Activated T-helper 2 cell treated with anti-CD3 and anti-CD28 coated beads, Interferon-gamma antibody, Interleukin-2, Interleukin-4, amounts not matched to agents 10 μg/mL and 5 μg/mL and 100 μg/mL, durations not matched to agents 14 hours and 24 hours and 36 hours (primary cell): ENCODE results near the gene RHOBTB3. TPM values are rescaled to one million over a fixed set of nuclear protein-coding genes. Genes with fewer than 3 reads are reported as not detected.
A peak's percentile ranks its signal among the peaks of the same experiment; 100 is the strongest.
"Not testable (repeated sequence)": the region's sequence is repeated elsewhere in the genome, so short reads cannot be mapped to it uniquely, and the experiment has no call there.

Source experiments
- DNase-seq: peaks from one replicate; pipeline ENCODE4 v3.0.0; 2021; ENCODE audit warnings: low spot score
- H3K27ac Mint-ChIP-seq: one replicate; pipeline ENCODE4 v1.8.0; 2021; ENCODE audit warnings: mixed read lengths
- H3K27me3 Mint-ChIP-seq: one replicate; pipeline ENCODE4 v1.8.0; 2021; ENCODE audit warnings: low read depth, mixed read lengths
- H3K36me3 Mint-ChIP-seq: one replicate; pipeline ENCODE4 v1.8.0; 2021; ENCODE audit warnings: low read depth, mixed read lengths
- H3K4me1 Mint-ChIP-seq: one replicate; pipeline ENCODE4 v1.8.0; 2021; ENCODE audit warnings: low read depth, mixed read lengths
- H3K4me3 Mint-ChIP-seq: one replicate; pipeline ENCODE4 v1.8.0; 2021; ENCODE audit warnings: low read depth, mild to moderate bottlenecking, moderate library complexity, mixed read lengths
- H3K9me3 Mint-ChIP-seq: one replicate; pipeline ENCODE4 v1.8.0; 2021; ENCODE audit warnings: mixed read lengths
- intact Hi-C: fragments of 100-400 bp; cut with micrococcal nuclease; formaldehyde crosslinking; loops from one replicate; pipeline ENCODE4 v1.15.1; 2023
- total RNA-seq: library from RNA; stranded (reverse); gene quantifications from 2 replicates; pipeline ENCODE4 v1.2.3, GENCODE V29; 2022

The RHOBTB3 gene, protein sequence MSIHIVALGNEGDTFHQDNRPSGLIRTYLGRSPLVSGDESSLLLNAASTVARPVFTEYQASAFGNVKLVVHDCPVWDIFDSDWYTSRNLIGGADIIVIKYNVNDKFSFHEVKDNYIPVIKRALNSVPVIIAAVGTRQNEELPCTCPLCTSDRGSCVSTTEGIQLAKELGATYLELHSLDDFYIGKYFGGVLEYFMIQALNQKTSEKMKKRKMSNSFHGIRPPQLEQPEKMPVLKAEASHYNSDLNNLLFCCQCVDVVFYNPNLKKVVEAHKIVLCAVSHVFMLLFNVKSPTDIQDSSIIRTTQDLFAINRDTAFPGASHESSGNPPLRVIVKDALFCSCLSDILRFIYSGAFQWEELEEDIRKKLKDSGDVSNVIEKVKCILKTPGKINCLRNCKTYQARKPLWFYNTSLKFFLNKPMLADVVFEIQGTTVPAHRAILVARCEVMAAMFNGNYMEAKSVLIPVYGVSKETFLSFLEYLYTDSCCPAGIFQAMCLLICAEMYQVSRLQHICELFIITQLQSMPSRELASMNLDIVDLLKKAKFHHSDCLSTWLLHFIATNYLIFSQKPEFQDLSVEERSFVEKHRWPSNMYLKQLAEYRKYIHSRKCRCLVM
- 0.39 and 0.57 TPM in 2 replicates for total RNA-seq

DNA sequence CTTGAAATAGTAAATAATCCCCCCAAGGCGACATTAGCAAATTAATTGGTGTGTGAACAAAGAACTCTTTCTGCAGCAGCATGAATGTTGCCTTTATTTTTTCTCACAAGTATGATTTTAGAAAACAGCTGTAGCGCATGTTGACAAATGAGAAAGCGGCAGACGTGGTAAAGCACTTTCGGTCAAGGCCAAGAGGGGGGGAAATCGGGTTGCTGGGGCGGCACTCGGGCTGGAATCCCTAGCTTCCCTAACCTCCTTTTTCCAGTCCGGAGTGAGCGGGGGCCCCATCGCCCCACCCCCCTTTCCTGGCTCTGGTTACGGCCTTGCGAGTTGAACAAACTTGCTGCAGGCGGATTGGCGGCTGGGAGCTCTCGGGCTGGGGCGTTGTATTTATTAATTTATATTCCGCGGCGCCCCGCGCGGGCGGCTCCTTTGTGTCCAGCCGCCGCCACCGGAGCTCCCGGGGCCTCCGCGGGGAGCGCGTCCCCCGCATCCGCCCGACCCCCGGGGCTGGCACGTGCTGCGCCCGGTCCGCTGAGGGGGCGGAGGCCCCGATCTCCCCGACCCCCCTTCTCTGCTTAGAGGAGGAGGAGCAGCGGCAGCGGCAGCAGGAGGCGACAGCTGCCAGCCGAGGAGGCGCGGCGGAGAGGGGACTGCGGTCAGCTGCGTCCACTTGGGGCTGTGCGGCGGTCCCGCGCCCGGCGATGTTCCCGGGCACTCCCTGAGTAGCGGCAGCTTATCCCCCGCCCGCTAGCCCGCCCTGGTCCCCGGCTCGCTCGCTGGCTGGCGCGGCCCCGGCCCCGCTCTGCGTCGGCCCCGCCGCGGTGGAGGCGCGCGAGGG, at the start of gene RHOBTB3:
TSS of gene RHOBTB3 (plus strand) at position 607 of the 841 bp plus-strand sequence. CDS start 347 bp downstream, outside the sequence.
- Mint-ChIP-seq H3K36me3 (no peaks in the 10 kb centered on the region), H3K9me3 (no peaks in the 10 kb centered on the region), H3K4me3 (peak within 1 kb of the TSS; percentile 76), H3K27ac (no peak within 1 kb of the TSS), H3K27me3 (peaks cover 83% of the 10 kb centered on the region), H3K4me1 (peaks cover 27% of the 10 kb centered on the region)
- intact Hi-C loops = no loop called here
- DNase-seq = no peak

DNA sequence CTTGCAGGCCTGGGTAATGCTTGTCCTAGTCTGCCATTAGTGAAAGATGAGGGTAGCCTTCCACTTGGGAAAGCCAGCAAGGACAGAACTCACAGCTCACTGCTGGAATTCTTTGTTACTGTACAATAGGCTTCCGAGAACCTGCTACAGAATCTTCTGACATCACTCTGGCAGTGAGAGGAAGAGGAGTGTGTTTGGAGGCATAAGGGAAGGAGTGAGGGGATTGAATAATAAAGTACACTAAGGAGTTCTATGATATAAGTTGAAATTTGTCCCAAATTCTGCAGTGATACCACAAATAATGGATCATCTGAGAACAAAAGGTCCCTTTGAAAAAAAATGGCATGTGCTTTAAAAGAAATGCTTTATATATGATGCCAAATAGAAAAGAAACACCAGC, 48.2 kb upstream of the RHOBTB3 start, which contains the start of gene SPATA9:
TSS of gene SPATA9 (minus strand) at position 101 of the 400 bp plus-strand sequence. CDS start 137 bp downstream, outside the sequence.
- no peaks in the 10 kb centered on the region for H3K9me3 Mint-ChIP-seq
- intact Hi-C loops = no loop called here
- H3K27ac Mint-ChIP-seq = no peak within 1 kb of the TSS
- no peak within 1 kb of the TSS for H3K4me3 Mint-ChIP-seq
- H3K27me3 Mint-ChIP-seq = peaks cover 42% of the 10 kb centered on the region
- H3K36me3 Mint-ChIP-seq = no peaks in the 10 kb centered on the region
- no peaks in the 10 kb centered on the region for H3K4me1 Mint-ChIP-seq
- no peak for DNase-seq

DNA sequence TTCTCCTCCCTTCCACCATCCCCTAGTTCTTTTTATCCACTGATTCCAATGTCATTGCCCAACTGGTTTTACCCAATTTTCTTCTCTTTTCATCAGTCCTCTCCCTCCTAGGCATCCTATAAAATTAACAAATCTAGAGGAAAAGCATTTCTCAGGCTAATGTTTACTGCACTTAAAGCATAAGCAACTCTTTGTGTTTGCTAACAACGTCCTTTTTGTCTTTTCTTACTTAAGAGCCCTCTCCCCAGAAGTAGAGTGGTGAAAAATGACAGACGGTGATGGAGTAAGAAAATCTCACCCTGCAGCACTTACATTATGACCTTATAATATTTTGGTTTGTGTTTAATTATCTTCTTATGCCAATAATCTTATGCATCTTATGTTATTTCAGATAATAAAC, 46.8 kb upstream of the RHOBTB3 start:
- no peaks in the 10 kb centered on the region for H3K9me3 Mint-ChIP-seq

DNA sequence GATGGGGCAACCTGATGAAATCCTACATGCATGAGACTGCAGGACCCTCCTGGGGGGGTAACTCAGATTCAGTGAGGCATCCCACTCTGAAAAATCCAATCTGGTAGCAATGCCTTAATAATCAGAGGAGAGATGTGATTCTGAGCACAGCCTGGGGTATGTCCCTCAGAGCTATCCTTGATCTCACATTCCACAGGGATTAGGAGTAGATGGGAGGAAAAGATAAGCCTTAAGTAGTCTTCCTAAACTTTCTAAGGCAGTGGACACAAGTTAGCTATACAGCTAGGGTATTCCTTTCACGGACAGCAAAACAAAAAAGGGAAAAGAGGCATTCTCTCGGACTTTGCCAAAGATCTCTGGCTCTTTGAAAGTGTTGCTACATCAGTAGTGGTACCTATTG, 44.5 kb upstream of the RHOBTB3 start:
- no peak overlapping the region for H3K27ac Mint-ChIP-seq
- peaks cover 41% of the 10 kb centered on the region for H3K27me3 Mint-ChIP-seq
- no peak overlapping the region for H3K4me3 Mint-ChIP-seq
- no peak for DNase-seq
- H3K9me3 Mint-ChIP-seq = no peaks in the 10 kb centered on the region
- no peaks in the 10 kb centered on the region for H3K36me3 Mint-ChIP-seq
- H3K4me1 Mint-ChIP-seq = no peaks in the 10 kb centered on the region
- intact Hi-C loops = no loop called here

More for the DNA sequence above, 46.8 kb upstream of the RHOBTB3 start:
- Mint-ChIP-seq H3K27ac (no peak overlapping the region), H3K4me3 (no peak overlapping the region), H3K36me3 (no peaks in the 10 kb centered on the region), H3K4me1 (no peaks in the 10 kb centered on the region), H3K27me3 (peaks cover 42% of the 10 kb centered on the region)
- intact Hi-C loops = no loop called here
- no peak for DNase-seq

DNA sequence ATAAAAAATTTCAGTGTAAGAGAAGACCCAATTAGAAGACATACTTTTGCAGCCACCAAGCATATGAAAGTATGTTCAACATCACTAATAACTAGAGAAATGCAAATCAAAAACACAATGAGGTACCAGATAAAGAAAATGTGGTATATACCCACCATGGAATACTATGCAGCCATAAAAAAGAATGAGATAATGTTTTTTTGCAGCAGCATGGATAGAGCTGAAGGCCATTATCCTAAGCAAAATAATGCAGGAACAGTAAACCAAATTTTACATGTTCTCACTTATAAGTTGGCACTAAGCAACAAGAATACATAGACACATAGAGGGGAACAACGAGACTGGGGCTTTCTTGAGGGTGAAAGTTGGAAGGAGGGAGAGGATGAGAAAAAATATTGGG, 41.5 kb upstream of the RHOBTB3 start:
- H3K36me3 Mint-ChIP-seq = no peaks in the 10 kb centered on the region
- H3K4me3 Mint-ChIP-seq = no peak overlapping the region
- peaks cover 45% of the 10 kb centered on the region for H3K27me3 Mint-ChIP-seq
- intact Hi-C loops = no loop called here
- DNase-seq = no peak
- H3K9me3 Mint-ChIP-seq = no peaks in the 10 kb centered on the region
- no peaks in the 10 kb centered on the region for H3K4me1 Mint-ChIP-seq
- H3K27ac Mint-ChIP-seq = no peak overlapping the region

DNA sequence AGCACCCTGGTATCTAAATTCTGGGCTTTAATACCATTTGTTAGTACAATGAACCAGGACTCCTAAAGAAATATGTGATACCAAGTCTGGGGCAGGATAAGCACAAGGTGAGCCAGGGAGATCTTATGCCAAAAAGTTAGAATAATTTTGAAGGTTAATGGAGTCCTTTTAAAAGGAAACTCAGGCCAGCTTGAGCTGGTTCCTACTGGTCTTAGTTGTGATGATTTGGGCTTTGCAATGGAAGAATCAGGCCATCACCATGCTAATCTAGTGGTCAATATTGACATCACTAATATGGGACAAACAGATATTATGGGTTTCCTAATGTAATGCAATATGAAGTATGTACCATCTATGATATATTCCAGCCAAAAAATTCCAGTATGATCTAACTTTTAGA, 40.8 kb upstream of the RHOBTB3 start:
- Mint-ChIP-seq H3K9me3 (no peaks in the 10 kb centered on the region), H3K27ac (no peak overlapping the region), H3K4me3 (no peak overlapping the region), H3K27me3 (peaks cover 41% of the 10 kb centered on the region), H3K4me1 (no peaks in the 10 kb centered on the region), H3K36me3 (no peaks in the 10 kb centered on the region)
- DNase-seq = no peak
- intact Hi-C loops = no loop called here

DNA sequence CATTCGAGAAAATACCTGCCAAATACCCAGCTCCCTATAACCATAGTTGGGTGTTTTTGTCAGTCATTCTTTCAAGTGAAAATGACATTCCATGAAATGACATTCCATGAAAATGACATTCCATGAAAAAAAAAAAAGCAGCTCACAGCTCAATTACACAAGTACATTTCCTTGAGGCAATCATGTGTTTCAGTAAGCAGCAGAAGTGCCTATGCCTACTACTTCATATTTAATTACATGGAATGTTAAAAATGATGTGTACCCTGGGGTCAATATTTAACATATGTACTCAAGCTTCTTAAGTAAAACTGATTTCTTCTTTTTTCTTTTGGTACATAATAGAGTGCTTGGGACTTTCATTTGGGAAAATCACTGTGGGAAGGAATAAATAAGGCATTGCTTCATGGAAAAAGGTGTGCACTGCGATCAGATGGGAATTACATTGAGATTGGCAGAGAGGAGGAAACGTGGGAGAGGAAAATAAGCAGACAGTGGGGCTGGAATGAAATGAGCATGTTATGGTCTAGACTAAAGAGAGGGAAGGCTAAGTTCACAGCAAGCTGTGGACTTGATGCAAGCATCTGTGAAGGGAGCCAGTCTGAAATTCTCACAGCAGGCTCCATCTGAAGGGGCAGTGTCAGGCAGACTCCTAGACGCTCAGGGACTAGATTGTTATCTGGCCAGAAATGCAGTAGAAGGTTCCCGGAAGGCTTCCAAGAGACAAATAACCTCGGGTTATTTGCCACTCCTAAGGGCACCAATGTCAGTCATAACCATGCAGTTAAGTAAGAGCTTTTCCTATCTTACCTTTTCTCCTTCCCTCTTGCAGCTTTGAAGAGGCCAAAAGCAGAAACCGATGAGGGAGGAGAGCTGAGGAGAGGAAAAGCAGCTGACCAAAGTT, 33.1 kb upstream of the RHOBTB3 start:
- H3K27ac Mint-ChIP-seq = no peak overlapping the region
- no peak for DNase-seq
- H3K9me3 Mint-ChIP-seq = no peaks in the 10 kb centered on the region
- no peaks in the 10 kb centered on the region for H3K36me3 Mint-ChIP-seq
- H3K4me1 Mint-ChIP-seq = no peaks in the 10 kb centered on the region
- intact Hi-C loops = no loop called here
- no peak overlapping the region for H3K4me3 Mint-ChIP-seq
- peaks cover 44% of the 10 kb centered on the region for H3K27me3 Mint-ChIP-seq

DNA sequence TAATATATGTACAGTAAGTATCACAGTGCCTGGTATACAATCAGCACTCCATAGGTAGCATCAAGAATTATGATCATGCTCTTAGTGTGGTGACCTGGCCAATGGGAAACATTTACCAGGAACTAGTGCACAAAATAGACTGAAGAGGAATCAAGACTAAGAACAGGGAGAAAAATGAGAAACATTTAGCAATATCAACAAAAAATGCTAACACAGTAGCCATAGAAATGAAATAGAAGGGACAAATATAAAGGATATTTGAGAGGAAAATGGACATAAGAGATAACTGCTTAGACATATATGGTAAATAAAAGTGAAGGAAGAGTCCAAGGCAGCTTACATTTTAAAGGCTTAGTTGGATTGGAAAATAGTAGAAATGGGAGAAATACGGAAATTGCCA, 31.8 kb upstream of the RHOBTB3 start:
- no peak overlapping the region for H3K4me3 Mint-ChIP-seq
- peaks cover 44% of the 10 kb centered on the region for H3K27me3 Mint-ChIP-seq
- no peak overlapping the region for H3K27ac Mint-ChIP-seq
- H3K4me1 Mint-ChIP-seq = no peaks in the 10 kb centered on the region
- no peaks in the 10 kb centered on the region for H3K9me3 Mint-ChIP-seq
- intact Hi-C loops = no loop called here
- H3K36me3 Mint-ChIP-seq = no peaks in the 10 kb centered on the region
- DNase-seq = no peak

DNA sequence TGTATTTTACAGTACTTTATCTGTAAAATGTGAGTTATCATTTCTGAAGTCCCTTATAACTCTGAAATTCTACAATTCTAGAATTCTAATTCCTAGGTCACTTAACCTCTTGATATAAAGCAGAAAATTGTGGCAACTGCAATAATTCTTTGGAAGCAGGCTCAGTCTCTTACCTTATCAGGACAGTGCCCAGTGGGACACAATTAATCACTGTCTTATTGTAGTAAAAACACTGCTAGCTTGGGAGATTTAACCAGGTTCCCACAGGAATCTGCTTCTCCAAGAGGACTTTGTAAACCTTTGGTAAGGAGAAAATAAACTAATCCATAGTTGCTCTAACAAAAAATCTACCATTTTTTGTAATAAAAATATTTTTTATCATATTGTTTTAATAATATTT, 30.1 kb upstream of the RHOBTB3 start:
- peaks cover 43% of the 10 kb centered on the region for H3K27me3 Mint-ChIP-seq
- H3K9me3 Mint-ChIP-seq = no peaks in the 10 kb centered on the region
- no peak for DNase-seq
- intact Hi-C loops = no loop called here
- no peak overlapping the region for H3K4me3 Mint-ChIP-seq
- no peaks in the 10 kb centered on the region for H3K36me3 Mint-ChIP-seq
- H3K4me1 Mint-ChIP-seq = no peaks in the 10 kb centered on the region
- H3K27ac Mint-ChIP-seq = no peak overlapping the region

DNA sequence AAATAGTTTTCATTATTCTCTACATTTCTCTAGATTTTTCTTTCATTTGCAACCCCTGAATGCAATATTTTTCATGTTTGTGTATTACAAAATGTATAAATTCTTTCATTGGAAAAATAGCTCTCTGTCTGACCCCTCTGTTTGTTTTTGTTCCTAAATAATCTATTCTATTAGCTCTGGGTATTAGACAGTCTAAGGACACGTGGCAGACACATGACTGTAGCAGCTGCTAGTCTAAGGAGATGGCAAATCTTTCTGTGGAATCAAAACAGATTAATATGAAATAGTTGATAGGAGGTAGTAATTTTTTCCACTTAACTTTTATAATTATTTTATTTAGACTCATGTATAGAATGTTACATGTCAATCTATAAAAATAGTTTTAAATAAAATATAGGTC, 27.0 kb upstream of the RHOBTB3 start:
- no peak for DNase-seq
- Mint-ChIP-seq H3K36me3 (no peaks in the 10 kb centered on the region), H3K4me1 (no peaks in the 10 kb centered on the region), H3K27me3 (peaks cover 54% of the 10 kb centered on the region), H3K4me3 (no peak overlapping the region), H3K27ac (no peak overlapping the region), H3K9me3 (no peaks in the 10 kb centered on the region)
- intact Hi-C loops = no loop called here

DNA sequence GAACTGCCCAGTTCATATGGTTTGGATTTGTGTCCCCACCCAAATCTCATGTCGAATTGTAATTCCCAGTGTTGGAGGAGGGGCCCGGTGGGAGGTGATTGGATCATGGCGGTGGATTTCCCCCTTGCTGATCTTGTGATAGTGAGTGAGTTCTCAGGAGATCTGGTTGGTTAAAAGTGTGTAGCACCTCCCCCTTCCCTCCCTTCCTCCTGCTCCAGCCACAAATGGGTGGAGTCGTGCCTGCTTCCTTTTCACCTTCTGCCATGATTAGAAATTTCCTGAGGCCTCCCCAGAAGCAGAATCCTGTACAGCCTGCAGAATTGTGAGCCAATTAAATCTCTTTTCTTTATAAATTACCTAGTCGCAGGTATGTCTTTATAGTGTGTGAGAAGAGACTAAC, 24.9 kb upstream of the RHOBTB3 start:
- not testable (repeated sequence) for H3K36me3 Mint-ChIP-seq

DNA sequence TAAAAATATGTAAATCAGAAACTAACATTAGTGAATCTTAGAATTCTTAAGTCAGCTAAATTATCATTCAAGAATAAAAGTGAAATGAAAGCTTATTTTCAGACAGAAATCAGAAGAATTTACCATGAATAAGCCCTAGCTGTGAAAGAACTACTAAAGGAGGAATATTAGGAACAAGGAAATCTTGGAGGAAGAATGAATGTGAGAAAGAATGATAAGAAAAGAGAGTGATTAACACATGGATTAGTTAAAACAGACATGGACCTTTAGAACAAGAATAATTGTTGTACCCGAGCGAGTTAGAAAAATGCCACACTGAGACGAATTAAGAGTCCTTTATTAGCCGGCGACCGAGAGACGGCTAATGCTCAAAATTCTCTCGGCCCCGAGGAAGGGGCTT, 24.1 kb upstream of the RHOBTB3 start:
- Mint-ChIP-seq H3K36me3 (no peaks in the 10 kb centered on the region), H3K27ac (no peak overlapping the region), H3K9me3 (no peaks in the 10 kb centered on the region), H3K4me1 (no peaks in the 10 kb centered on the region), H3K27me3 (peaks cover 47% of the 10 kb centered on the region), H3K4me3 (no peak overlapping the region)
- DNase-seq = no peak
- intact Hi-C loops = no loop called here

More for the DNA sequence above, 24.9 kb upstream of the RHOBTB3 start:
- H3K4me1 Mint-ChIP-seq, H3K9me3 Mint-ChIP-seq, intact Hi-C loops, DNase-seq, H3K4me3 Mint-ChIP-seq, H3K27ac Mint-ChIP-seq: not testable (repeated sequence)
- peaks cover 50% of the 10 kb centered on the region for H3K27me3 Mint-ChIP-seq
